Activated CD4-positive, alpha-beta T cell treated with anti-CD3 and anti-CD28 coated beads, Interleukin-2, amount 50 U/mL, for 1 hour (primary cell): ENCODE results near the gene KHNYN.

Experiments used
- DNase-seq: peaks from one replicate; pipeline ENCODE4 v3.0.0-alpha.2; 2020

Gene KHNYN

DNA sequence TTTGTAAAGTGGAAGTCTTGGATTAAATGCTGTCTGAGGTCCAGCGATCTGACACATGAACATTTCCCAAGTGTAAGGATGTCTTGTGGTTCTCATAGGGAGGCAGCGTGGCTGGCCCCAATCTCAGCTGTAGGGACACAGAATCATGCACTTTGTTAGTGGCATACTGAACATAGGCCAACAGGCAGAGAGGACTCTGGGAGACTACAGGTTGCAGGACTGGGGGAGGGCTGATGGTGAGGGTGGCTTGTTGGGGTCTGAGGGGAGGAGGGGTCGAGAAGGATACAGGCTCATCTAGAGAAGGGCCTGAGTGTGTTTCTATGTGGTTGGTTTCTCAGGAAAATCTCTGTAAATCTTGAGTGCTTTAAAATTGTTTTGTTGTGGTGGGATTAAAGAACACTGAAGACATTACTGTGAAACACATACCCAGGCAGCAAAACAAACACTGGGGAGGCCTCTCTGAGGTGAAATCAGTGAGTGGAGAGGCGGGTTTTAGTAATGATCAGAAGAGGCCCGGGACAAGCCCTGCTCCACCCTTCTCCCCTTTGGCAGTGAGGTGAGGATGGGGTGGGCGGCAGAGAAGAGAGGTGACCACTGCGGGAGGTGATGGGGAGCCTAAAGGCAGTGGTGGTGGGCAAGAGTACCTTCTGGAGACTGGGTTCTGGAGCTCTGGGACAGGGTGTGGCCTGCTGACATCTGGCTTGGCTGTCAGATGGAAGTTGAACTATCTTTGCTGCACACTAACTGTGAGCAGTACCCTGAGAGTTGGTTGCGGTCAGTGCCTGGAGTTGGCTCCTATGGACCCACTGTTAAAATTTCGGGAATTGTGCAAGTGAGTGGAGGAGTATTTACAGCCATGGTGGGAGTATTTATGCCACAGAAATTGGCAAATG, 27.7 kb upstream of the KHNYN start:
- no peak for DNase-seq

DNA sequence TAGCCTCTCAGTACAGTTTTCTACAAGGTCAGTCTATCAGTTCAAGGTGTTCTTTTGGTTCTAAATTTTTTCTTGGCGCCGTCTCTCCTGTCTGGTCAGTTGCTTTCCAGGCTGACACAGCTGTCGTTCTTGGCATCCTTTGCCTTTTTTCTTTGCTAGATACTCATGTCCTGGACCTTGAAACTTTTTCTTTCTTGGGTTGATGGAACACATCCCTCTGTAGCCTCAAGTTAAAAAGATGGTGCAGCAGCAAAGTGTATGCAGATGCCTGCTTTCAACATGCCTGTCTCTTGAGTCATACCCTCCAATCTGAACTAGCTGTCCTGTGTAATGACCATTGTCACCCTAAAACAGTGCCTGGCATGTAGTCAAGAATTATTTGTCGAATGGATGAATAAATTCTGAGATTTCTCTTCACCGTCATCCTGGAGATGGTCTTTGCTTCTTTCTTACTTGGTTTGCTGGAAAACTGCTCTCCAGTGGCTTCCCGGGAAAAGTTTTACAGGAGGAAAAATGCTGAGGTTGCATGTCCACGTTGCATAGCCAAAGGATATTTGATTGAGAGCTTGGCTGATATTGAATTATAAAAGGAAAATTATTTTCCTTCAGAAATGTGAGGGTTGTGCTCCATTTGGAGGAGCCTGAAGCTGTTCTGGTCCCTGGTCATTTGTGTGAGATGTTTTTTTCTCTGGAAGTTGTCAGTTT, 26.3 kb upstream of the KHNYN start:
- no peak for DNase-seq

DNA sequence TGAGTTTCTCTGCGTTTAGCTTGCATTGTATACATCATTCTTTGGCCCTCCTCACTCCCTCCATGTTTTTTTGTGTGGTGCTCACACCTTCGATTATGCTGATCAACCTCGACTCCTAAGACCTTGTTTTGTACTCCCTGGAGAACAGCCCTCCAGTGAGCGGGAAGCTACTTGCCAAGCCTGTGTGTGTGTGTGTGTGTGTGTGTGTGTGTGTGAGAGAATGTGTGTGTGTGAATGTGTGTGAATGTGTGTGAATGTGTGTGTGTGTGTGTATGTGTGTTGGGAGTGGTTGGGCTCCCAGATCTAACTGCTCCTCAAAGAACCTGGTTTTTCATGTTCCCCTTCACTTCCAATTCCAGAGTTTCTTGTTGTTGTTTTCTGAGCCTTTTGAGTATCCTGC, 24.9 kb upstream of the KHNYN start:
- no peak for DNase-seq

DNA sequence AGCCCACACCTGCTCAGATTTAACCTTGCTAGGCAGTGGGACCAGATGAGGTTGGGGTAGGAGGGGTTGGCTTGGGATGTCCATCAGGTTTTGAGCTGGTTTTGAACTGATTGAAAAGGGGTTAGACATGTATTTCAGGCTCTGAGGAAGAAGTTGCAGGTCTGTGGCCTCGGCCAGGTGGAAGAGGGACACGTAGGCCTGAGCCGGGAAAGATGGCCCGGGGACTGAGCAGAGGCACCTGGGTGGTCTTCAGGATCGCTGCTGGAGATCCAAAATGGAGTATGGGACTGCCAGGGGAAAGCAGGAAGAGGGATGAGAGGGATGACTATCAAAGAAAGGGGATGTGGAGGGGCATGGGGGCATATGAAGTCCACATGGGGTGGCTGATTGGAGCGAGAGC, 23.3 kb upstream of the KHNYN start:
- no peak for DNase-seq

DNA sequence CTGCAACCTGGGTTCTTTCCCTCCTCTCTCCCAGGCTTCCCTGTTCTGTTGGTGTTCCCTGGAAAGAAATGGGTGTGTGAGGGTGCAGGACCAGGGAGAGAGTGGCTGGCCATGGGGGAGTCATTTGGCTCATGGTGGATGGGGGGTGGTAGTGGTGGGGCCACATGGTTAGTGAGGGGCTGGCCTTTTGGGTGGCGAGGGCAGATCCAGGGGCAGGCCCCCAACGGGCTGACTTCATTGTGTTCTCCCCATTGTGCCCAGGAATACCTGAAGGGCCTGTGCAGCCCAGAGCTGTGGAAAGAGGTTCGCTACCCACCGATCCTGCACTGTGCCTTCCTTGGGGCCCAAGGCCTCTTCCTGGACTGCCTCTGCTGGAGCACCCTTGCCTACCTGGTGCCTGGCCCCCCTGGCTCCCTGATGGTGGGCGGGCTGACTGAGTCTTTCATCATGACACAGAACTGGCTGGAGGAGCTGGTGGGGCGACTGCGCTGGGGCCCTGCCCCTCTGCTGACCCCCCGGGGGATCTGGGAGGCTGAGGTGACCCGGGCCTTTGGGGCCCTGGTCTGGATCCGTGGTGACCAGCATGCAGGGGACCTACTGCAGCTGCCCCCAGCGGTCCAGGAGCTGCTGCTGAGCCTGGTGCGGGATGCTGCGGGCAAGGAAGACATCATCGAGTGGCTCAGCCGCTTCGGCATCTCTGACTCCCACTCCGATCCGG, 22.0 kb upstream of the KHNYN start:
- no peak for DNase-seq

DNA sequence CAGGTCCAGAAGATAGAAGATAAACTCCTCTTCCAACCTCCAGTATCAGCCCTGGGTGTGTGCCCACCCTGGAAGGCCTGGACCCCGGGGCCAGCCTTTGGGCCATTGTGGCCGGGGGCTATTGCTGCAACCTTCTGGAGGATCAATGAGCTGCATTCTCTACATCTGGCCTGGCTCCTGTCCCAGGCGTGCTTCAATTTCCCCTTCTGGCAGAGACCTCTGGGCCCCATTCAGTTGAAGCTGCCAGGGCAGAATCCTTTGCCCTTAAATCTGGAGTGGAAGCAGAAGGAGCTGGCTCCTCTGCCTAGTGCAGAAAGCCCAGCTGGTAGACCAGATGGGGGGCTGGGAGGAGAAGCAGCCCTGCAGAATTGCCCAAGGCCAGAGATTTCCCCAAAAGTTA, 21.0 kb upstream of the KHNYN start:
- DNase-seq: no peak

DNA sequence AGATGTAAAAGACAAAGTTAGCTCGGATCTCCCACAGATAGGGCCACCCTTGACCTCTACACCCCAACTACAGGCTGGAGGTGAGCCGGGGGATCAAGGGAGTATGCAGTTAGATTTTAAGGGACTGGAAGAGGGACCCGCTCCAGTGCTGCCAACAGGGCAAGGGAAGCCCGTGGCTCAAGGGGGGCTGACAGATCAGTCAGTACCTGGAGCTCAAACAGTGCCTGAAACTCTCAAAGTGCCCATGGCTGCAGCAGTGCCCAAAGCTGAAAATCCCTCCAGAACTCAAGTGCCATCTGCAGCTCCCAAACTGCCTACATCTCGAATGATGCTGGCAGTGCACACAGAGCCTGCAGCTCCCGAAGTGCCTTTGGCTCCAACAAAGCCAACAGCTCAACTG, 20.6 kb upstream of the KHNYN start:
- DNase-seq: no peak

DNA sequence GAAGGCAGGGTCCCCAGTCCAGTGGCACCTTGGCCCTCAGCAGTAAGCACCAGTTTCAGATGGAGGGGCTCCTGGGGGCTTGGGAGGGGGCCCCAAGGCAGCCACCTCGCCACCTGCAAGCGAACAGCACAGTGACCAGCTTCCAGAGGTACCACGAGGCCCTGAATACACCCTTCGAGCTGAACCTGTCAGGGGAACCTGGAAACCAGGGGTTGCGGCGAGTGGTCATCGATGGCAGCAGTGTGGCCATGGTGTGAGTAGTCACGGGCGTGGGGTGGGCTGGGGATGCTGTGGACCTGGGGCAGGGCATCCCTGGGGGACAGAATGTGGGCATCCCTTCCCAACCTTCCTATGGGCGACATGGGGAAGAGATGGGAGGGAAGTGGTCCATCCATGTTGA, 19.8 kb upstream of the KHNYN start:
- no peak for DNase-seq

DNA sequence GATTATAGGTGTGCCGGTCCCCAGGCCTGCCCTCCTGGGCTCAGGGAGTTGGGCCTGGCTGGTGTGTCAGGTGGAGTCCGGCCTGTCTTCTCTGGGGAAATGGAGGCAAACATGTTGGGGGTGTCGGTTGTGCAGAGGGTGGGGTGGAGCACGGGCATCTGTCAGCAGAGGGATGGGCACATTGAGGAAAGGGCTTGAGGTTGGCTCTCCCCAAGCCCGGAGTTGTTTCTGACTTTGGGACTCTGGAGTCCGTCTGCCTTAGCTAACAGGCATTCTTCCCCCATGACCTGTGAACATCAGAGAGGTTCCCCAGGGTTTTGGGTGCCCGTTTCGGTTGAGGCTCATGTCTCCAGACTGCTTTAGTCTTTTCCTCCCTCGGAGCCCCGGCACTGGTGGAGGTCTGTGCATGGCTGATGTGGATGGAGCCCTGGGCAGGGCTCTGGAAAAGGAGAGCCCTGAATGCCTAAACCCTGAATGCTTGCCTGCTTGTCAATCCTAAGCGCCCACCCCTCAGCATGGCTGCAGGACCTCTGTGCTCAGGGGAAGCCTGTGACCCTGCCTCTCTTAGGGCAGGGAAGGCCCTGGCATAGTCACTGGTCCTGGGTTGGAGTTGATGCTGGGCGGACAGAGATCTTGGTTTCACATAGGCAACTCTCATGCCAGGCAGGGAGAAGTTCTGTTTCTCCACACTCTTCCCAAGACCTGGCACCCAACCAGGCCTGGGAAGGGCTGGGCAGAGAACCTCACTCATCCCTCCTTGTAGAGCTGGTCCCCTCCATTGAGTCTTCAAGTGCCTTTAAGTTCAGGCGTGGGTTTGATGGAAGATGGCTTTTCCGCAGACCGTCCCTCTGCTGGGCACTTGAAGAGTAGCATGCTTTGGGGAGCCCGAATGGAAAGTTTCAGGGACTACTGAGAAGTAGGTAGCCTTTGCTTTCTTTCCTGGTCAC, 18.0 kb upstream of the KHNYN start:
- no peak for DNase-seq

DNA sequence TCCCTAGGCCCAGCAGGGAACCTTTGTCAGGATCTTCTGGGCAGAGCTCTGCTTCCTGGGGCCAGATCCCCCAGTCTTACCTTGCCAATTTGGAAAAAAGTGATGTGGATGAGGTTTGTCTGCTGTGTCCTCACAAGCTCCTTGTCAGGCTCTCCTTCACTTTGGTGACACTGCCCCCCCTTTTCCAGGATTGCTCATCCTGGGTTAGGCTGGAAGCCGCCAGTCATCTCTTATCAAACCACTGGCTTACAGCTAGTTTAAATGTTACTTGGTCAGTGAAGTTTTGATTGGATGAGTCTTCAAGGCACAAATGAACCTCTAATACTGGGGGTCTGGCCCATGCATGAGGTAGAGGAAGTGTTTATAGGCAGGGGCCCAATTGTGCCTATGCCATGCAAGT, 15.7 kb upstream of the KHNYN start:
- no peak for DNase-seq

DNA sequence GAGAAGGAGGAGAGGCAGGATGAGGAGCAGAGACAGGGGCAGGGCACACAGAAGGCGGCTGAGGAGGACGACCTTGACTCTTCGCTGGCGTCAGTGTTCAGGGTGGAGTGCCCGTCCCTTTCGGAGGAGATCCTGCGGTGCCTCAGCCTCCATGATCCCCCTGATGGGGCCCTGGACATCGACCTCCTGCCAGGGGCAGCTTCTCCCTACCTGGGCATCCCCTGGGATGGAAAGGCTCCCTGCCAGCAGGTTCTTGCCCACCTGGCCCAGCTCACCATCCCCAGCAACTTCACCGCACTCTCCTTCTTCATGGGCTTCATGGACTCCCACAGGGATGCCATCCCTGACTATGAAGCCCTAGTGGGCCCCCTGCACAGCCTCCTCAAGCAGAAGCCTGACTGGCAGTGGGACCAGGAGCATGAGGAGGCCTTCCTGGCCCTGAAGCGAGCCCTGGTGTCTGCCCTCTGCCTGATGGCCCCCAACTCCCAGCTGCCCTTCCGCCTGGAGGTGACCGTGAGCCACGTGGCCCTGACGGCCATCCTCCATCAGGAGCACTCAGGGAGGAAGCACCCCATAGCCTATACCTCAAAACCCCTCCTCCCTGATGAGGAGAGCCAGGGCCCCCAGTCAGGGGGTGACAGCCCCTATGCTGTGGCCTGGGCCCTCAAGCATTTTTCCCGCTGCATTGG, 14.9 kb upstream of the KHNYN start:
- no peak for DNase-seq

DNA sequence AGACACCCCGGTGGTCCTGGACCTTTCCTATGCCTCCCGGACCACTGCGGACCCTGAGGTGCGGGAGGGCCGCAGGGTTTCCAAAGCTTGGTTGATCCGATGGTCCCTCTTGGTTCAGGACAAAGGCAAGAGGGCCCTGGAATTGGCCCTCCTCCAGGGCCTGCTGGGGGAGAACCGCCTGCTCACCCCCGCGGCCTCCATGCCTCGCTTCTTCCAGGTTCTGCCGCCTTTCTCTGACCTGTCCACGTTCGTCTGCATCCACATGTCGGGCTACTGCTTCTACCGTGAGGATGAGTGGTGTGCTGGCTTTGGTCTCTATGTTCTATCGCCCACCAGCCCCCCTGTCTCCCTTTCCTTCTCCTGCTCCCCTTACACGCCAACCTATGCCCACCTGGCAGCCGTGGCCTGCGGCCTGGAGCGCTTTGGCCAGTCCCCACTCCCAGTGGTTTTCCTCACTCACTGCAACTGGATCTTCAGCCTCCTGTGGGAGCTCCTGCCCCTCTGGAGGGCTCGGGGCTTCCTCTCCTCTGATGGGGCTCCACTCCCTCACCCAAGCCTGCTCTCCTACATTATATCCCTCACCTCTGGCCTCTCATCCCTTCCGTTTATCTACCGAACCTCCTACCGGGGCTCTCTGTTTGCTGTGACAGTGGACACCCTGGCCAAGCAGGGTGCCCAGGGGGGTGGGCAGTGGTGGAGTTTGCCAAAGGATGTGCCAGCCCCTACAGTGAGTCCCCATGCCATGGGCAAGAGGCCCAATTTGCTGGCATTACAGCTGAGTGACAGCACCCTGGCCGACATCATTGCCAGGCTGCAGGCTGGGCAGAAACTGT, 14.1 kb upstream of the KHNYN start:
- no peak for DNase-seq

DNA sequence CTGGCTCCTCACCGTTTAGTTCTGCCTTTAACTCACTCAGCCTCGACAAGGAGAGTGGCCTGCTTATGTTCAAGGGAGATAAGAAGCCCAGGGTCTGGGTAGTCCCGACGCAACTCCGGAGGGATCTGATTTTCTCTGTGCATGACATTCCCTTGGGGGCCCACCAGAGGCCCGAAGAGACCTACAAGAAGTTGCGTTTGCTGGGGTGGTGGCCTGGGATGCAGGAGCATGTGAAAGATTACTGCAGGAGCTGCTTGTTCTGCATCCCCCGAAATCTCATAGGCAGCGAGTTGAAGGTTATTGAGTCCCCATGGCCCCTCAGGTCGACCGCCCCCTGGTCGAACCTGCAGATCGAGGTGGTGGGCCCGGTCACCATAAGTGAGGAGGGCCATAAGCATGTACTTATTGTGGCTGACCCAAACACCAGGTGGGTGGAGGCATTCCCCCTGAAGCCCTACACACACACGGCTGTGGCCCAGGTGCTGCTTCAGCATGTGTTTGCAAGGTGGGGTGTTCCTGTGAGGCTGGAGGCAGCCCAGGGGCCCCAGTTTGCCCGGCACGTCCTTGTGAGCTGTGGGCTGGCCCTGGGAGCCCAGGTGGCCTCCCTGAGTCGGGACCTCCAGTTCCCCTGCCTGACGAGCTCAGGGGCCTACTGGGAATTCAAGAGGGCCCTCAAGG, 13.4 kb upstream of the KHNYN start:
- DNase-seq: no peak

DNA sequence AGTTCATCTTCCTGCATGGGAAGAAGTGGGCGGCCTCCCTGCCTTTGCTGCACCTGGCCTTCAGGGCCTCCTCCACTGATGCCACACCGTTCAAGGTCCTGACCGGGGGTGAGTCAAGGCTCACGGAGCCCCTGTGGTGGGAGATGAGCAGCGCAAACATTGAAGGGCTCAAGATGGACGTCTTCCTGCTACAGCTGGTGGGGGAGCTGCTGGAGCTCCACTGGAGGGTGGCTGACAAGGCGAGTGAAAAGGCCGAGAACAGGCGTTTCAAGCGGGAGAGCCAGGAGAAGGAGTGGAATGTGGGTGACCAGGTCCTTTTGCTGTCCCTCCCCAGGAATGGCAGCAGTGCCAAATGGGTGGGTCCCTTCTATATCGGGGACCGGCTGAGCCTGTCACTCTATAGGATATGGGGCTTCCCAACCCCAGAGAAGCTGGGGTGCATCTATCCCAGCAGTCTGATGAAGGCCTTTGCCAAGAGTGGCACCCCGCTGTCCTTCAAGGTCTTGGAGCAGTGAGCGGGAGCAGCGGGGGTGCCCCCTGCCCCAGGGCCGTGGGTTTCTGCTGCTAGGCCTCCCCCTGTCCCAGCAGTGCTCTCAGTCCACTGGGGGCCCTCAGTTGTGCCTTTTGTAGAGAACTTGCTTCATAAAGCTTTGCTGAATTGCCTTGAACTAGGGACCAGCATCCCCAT, 12.7 kb upstream of the KHNYN start:
- no peak for DNase-seq

DNA sequence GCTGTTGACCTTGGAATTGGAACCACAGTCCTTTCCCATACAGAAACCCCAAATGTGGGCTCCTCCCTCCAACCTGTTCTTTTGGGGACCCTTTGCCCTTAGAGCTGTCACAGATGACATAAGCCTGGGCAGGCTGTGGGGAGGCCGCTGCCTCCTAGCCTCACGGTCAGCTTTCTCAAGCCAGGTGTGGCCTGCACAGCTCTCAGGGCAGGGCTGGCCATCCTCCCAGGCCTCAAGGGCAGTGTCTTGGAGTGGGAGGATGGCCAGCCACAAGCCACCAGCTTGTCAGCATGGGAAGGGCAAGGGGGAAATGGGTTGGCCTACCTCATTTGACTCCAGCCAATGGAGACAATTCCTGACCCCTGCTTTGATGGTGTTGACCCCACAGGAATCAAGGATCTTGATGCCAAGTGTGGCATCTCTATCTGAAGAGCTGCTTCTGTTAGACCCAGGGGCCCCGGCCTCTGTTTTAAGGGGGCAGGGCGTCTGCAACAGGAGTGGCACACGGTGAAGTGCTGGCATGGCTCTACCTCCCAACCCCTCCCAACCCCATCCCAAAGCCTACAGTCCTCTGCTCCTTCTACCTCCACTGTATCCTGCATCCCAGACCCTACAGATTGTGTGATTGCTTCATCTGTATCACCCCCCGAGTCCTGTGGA, 11.8 kb upstream of the KHNYN start:
- DNase-seq: no peak

DNA sequence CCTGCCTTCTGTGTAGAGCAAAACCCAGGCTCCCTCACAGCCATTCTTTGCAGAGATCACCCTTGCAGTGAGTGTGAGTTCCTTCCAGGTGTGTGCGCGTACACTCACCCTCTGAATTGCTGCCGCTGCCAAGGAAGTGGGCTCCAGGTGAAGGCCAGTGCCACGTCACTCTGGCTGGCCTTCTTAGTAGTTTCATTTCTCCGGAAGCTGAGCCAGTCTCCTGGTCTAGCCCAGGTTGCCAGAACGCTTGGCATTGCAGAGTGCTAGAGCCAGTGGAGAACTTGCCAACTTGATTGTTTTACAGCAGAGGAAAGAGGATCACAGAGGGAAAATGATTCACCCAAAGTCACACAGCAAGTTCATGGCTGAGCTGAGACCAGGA, 11.3 kb upstream of the KHNYN start:
- DNase-seq: no peak

DNA sequence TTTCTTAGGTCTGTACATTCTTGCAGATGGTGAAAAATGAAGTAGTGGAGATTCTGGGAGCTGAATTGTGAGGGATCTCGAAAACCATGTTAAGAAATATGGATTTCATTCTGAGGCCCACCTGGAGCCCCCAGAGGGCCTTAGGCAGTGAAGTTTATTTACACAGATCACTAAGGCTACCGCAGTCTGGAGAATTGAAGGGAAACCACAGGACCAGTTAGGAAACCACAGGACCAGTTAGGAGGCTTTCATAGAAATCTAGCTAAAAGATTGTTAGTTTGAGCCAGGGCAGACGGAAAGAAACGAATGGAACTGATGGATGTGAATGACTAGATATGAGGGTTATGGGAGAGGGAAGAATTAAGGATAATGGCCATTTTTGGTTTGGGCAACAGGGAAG, 7.5 kb upstream of the KHNYN start:
- DNase-seq: no peak

DNA sequence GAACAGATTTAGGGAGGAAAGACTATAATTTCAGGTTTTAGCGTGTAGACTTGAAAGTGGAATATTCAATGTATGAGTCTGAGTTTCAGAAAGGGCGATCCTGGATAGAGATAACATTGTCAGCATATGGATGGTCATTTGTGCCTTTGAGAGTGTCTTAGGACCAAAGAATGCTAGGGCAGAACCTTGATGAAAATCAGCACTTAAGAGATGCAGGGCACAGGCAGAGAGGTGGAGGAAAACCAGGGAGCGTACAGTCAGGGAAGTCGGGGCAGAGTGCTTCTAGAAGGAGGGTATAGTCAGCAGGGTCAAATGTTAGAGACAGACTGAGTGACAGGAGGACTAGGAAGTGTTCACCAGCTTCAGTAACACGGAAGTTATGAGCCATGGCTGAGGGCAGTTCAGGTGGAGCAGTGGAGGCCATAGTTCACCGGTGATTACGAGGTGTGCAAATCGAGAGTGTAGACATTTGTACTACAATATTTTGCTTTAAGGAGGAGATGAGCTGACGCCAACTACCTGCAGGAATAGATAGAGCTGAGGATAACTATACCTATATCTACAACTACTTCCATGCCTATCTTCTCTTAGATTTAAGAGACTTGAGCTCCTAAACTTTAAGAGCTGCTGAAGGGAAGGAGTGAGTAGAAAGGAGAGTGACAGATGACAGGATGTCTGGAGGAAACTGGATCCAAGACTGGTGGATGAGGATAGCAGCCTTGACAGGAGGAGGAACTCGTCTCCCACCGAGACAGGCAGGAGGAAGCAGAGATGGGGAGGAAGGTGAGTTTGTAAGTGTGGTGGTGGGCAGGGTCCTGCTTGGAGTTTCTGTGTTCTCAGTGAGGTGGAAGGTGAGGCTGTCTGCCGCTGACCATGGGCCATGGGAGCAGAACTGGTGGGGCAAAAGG, 6.8 kb upstream of the KHNYN start:
- no peak for DNase-seq
